ENCODE measurements around the gene ZNF598. TPM values are rescaled to one million over a fixed set of nuclear protein-coding genes. Genes with fewer than 3 reads are reported as not detected.
A peak's percentile ranks its signal among the peaks of the same experiment; 100 is the strongest.

Gene ZNF598
- total and polyA plus RNA-seq, 4 donors: 2.7 to 28.4 (median 16.2) TPM

GRCh38 chr16:1985466-1986150 lies 24.0 kb downstream of the ZNF598 start:
- 82% methylated on average over 14 of the region's 14 CpGs for WGBS
- Histone ChIP-seq H3K4me3 (ENCODE audit: low read depth in 1 of 3, low read length in 3 of 3) (no peak overlapping the region), H3K4me1 (ENCODE audit: control insufficient read depth in 4 of 4, insufficient read depth in 4 of 4, low read length in 3 of 4) (peaks cover 10 to 39% (median 20%) of the 10 kb centered on the region in 4 donors), H3K9me3 (ENCODE audit: control insufficient read depth in 4 of 4, low read length in 3 of 4) (no peaks in the 10 kb centered on the region), H3K27me3 (ENCODE audit: control insufficient read depth in 4 of 4, insufficient read depth in 4 of 4, low read length in 3 of 4) (peaks cover 0 to 5% (median 2%) of the 10 kb centered on the region in 4 donors), H3K36me3 (ENCODE audit: control insufficient read depth in 4 of 4, insufficient read depth in 3 of 4, low read depth in 1 of 4, low read length in 3 of 4) (peaks cover 0 to 17% (median under 1%) of the 10 kb centered on the region in 4 donors), H3K9ac (ENCODE audit: low read depth in 1 of 2, low read length in 2 of 2) (peak overlapping the region in 1 of 2 donors; percentile 4), H3K27ac (ENCODE audit: low read depth in 1 of 2, low read length in 2 of 2) (no peak overlapping the region)
- DNase-seq (ENCODE audit: low spot score): no peak
- TF ChIP-seq YY1 (IDR thresholded peaks at IDR 0.05) (no peak), RXRA (IDR thresholded peaks at IDR 0.05) (no peak), NR2F2 (IDR thresholded peaks at IDR 0.05) (no peak), FOXA2 (IDR thresholded peaks at IDR 0.05) (no peak), HNF4G (IDR thresholded peaks at IDR 0.05) (no peak), FOXA1 (IDR thresholded peaks at IDR 0.05) (no peak), ATF3 (IDR thresholded peaks at IDR 0.05) (no peak), GABPA (IDR thresholded peaks at IDR 0.05 in 1 of 2, conservative IDR thresholded peaks at IDR 0.05 in 1 of 2) (no peak), EGR1 (IDR thresholded peaks at IDR 0.05; ENCODE audit: low read depth in 2 of 2) (no peak), REST (IDR thresholded peaks at IDR 0.05) (no peak), MAX (IDR thresholded peaks at IDR 0.05) (no peak), TAF1 (conservative IDR thresholded peaks at IDR 0.05) (no peak), JUND (IDR thresholded peaks at IDR 0.05) (no peak), HNF4A (conservative IDR thresholded peaks at IDR 0.05) (no peak), RAD21 (IDR thresholded peaks at IDR 0.05) (no peak)

- Histone ChIP-seq H3K4me1 (ENCODE audit: control insufficient read depth in 4 of 4, insufficient read depth in 4 of 4, low read length in 3 of 4) (peaks cover 6 to 42% (median 17%) of the 10 kb centered on the region in 4 donors), H3K27me3 (ENCODE audit: control insufficient read depth in 4 of 4, insufficient read depth in 4 of 4, low read length in 3 of 4) (peaks cover 0 to 4% (median 1%) of the 10 kb centered on the region in 4 donors), H3K9ac (ENCODE audit: low read depth in 1 of 2, low read length in 2 of 2) (peak overlapping the region; percentile 4 to 56), H3K36me3 (ENCODE audit: control insufficient read depth in 4 of 4, insufficient read depth in 3 of 4, low read depth in 1 of 4, low read length in 3 of 4) (peaks cover 0 to 17% (median under 1%) of the 10 kb centered on the region in 4 donors), H3K9me3 (ENCODE audit: control insufficient read depth in 4 of 4, low read length in 3 of 4) (no peaks in the 10 kb centered on the region), H3K27ac (ENCODE audit: low read depth in 1 of 2, low read length in 2 of 2) (peak overlapping the region; percentile 40 to 83), H3K4me3 (ENCODE audit: low read depth in 1 of 3, low read length in 3 of 3) (peak overlapping the region; percentile 65 to 90 (median 77))
- 10% methylated on average over 58 of the region's 58 CpGs for WGBS
- TF ChIP-seq ATF3 (IDR thresholded peaks at IDR 0.05) (no peak), JUND (IDR thresholded peaks at IDR 0.05) (no peak), RXRA (IDR thresholded peaks at IDR 0.05) (peak in 1 of 2 donors; percentile 18), SP1 (IDR thresholded peaks at IDR 0.05) (peak; percentile 27), CTCF (IDR thresholded peaks at IDR 0.05; ENCODE audit: low read depth, low read length, missing input control) (no peak), HNF4A (conservative IDR thresholded peaks at IDR 0.05) (peak; percentile 79 to 81)
- peak; percentile 59 for DNase-seq (ENCODE audit: low spot score)
Measured at GRCh38 chr16:1984347-1985225, 25.0 kb downstream of the ZNF598 start.
